Ovary (tissue), 3 donors: ENCODE results near the gene KCNK5.

Source experiments
- POLR2A ChIP-seq: fragments of 450-650 bp; IDR thresholded peaks from one replicate; pipeline ENCODE4 v1.6.1; 2017; ENCODE audit warnings: antibody characterized with exemption, mild to moderate bottlenecking, moderate library complexity
- TF ChIP-seq, protein P1 (sequence below), 3 donors: fragments of 450-650 bp in 2 of 3; fragments of 200-600 bp in 1 of 3; IDR thresholded peaks; one replicate each; pipeline versions ENCODE4 v1.5.1 to v1.8.0; 2016 to 2022; ENCODE audit warnings: antibody characterized with exemption in 3 of 3, mild to moderate bottlenecking in 1 of 3
- donor health status: DM: no; HTN: no; CAD: no.

DNA sequence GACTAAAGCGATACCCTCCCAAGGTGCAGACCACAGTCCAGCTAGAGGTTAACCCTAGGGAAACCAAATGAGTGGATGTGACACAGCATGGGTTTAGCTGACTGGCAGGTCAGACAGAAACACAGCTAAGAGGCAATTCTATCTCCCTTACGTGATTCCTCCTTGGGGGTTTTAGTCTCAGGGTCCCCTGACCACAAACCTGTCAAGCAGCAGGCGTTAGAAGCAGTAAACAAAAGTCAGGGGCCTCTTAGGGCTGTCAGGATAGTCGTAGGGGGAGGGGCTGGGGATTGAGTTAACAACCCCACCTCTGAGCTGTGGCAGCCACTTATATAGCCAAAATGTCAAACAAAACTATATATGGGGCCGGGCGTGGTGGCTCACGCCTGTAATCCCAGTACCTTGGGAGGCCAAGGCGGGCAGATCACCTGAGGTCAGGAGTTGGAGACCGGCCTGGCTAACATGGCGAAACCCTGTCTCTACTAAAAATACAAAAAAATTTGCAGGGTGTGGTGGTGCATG, 13.6 kb downstream of the KCNK5 start:
- TF ChIP-seq, protein P1, sequence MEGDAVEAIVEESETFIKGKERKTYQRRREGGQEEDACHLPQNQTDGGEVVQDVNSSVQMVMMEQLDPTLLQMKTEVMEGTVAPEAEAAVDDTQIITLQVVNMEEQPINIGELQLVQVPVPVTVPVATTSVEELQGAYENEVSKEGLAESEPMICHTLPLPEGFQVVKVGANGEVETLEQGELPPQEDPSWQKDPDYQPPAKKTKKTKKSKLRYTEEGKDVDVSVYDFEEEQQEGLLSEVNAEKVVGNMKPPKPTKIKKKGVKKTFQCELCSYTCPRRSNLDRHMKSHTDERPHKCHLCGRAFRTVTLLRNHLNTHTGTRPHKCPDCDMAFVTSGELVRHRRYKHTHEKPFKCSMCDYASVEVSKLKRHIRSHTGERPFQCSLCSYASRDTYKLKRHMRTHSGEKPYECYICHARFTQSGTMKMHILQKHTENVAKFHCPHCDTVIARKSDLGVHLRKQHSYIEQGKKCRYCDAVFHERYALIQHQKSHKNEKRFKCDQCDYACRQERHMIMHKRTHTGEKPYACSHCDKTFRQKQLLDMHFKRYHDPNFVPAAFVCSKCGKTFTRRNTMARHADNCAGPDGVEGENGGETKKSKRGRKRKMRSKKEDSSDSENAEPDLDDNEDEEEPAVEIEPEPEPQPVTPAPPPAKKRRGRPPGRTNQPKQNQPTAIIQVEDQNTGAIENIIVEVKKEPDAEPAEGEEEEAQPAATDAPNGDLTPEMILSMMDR (IDR thresholded peaks at IDR 0.05), result no peak
- no peak for TF ChIP-seq POLR2A
